GM19467 (cell line): Measurements from ENCODE around the gene DCLRE1A.
A peak's percentile ranks its signal among the peaks of the same experiment; 100 is the strongest.

Experiments used
- ATAC-seq: cut with Tn5 transposase; IDR thresholded peaks from one replicate; pipeline ENCODE4 v1.9.1; 2021; ENCODE audit warnings: mild to moderate bottlenecking, moderate library complexity; ENCODE audit not compliant: unreplicated experiment

DCLRE1A gene

DNA sequence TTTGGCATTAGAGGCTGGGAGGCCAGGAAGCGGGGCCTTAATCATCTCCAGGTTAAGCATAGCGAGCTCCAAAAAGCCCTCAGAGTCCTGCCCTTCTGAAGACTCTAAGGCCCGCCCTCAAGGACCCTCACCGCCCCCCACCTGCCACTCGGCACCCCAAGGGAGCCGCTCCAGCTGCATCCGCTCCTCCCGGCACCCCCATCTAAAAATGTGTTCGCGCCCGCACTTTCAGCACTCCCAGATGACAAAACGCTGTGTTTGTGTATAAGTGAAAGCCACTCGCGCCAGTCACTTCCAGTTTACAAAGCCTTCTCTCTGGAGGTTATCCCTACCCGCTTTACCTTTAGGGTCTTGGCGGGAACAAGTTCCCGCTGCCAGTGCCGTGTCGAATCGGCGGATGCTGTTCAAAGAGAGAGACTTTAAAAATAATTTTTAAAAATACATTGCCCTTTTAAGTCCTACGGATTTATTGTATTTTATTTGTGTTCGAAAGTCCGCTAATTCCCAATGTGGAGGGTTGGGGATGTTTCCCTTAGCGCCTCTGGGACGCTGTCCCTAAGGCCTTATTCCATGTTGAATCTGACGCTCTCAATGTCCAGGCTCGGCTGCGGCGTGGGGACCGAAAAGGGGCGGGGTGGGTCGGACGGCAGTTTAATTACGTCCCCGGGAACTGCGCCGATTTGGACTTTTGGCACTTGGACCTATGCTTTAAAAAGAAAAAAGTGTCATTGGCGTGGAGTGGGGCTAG lies at the start of gene DCLRE1A, which contains the start of gene NHLRC2:
DCLRE1A (minus strand) TSS at position 70 of the 748 bp plus-strand sequence. CDS start 900 bp downstream, outside the sequence.
NHLRC2 (plus strand) TSS at position 649 of the 748 bp plus-strand sequence. CDS start 212 bp downstream, outside the sequence.
- ATAC-seq: peak; percentile 38

DNA sequence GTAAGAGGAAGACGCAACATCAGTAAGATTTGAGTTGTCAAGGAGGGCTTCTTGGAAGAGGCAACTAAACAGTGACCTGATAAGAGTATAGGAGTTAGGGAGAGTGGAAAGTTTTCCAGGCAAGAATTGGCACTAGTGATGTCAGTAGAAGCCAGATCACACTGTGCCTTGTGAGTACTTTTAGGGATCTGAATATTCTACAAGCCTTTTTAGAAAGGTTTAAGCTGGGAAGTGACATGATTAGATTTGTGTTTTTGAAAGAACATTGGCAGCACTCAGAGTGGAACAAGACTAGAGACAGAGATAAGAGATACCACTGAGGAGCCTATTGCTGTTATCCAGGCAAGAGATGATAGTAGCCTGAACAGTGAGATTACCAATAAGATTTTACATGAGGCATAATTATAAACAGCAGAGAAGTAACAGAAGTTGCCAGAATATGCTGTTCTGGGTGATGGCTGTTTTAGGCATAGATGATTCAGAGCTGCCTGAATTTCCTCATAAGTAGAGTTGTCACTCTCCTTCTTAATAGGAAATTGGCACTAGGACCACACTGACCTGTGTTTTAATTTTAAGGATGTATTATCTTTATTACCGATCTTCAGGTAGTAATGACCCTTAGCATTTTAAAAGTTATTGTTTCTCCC lies 46.2 kb upstream of the DCLRE1A start:
- no peak for ATAC-seq

DNA sequence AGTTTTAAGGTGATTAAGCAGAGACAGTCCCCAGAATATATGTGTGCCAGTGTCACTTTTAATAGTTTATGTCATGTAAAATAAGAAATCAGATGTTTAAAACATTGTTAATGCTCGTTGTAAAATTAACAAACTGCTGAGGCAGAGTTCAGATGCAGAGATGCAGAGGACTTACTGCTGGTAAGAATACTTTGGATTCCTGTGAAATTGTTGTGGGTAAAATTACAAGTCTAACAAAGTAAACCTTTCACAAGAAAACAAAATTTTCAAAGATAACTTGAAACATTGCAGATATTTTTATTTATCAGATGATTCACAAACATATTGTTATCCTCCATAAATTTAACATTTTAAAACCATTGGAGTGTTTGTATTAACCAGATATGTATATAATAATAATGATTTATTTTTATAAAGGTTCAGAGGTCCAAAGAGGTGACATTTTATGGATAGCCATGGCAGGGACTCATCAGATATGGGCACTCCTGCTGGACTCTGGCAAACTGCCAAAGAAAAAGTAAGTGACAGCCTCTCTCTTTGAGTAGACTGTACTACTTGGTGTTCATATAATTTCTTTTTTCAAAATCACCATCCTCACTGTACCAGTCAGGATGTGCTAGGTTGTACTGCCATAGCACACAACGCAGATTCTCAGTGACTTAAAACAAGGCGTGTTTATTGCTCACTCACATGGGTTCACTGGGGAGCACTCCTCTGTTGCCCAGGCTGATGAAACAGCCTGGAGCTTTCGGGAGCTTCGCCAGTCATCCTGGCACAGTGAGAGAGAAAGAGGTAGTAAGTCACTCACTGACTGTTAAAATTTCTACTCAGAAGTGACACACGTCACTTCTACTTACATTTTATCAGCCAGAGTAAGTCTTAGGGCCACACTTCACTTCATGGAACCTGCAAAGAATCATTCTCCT lies 44.1 kb upstream of the DCLRE1A start:
- ATAC-seq: no peak

DNA sequence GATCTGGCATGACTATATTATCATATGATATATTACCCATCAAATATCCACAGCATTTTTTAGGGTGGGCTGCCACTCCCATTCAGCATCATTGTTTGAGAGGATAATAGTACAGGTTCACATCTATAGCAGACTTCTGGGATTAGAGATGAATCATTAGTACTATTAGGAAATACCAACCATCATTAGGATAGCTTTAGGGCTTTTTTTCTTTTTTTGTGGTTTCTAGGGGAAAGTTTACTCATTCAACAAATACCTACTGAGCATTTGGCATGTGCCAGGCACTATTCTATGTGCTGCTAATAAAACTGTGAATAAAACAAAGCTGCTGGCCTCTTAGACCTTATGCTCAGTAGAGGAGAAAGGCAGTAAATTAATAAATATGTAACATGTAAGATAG lies 41.1 kb upstream of the DCLRE1A start:
- no peak for ATAC-seq

DNA sequence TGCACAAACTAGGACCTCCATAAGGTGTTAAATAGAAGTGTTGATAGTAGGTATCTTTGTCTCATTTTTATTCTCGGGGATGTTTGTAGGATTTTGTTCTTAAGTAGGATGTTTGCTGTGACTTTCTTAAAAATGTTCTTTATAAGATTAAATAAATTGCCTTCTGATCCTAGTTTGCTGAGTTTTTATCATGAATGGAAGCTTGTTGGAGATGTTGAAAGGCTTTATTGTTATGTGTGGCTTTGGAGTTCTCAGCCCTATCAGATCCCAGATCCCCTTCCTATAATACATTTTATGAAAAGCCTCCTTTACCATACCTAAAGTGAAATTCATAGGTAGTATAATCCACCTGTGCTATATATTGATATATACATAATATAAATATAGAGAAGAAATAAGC lies 40.7 kb upstream of the DCLRE1A start:
- ATAC-seq: no peak

DNA sequence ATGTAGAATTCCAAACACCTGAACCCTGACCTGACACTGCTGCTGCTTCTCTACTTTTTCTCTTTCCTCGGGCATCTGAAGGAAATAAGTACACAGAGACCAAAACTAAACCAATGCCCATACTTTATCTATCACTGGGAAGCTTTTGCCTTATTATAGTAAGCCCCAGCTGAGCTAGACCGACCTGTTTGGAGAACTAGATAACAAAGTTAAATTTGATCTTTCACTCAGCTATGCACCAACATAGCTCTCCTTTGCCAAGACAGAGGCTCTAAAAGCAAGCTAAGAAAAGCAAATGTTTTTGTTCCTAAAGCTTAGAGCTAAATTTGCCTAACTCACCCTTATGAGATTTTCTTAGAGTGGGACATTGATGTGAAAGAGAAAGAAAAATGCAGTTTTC lies 39.7 kb upstream of the DCLRE1A start:
- no peak for ATAC-seq

DNA sequence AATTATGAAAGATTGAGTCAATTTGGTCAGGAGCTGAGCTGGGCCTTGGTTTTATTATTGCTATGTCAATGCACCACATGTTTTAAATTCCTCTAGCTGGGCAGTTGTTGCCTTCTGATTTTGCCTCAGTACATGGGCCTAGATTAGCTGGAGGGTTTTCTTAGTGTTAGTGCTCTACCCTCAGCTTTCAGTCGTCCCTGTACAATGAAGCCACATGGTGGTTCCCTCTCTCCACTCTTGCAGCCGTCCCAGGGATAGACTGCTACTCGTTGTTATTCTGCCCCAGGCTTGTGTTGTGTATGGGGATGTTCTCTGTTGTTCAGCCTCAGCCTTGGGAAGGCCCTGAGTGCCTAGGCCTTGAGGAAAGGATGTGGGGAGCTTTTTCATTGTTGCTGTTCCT lies 37.6 kb upstream of the DCLRE1A start:
- no peak for ATAC-seq

DNA sequence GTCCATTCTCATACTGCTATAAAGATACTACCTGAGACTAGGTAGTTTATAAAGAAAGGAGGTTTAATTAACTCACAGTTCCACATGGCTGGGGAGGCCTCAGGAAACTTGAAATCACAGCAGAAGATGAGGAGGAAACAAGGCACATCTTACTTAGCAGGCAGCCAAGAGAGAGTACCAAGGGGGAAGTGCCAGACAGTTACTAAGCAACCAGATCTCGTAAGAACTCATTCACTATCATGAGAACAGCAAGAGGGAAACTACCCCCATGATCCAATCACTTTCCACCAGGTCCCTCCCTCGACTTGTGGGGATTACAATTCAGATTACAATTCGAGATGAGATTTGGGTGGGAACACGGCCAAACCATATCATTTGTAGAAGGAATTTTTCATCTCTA lies 36.9 kb upstream of the DCLRE1A start:
- no peak for ATAC-seq

DNA sequence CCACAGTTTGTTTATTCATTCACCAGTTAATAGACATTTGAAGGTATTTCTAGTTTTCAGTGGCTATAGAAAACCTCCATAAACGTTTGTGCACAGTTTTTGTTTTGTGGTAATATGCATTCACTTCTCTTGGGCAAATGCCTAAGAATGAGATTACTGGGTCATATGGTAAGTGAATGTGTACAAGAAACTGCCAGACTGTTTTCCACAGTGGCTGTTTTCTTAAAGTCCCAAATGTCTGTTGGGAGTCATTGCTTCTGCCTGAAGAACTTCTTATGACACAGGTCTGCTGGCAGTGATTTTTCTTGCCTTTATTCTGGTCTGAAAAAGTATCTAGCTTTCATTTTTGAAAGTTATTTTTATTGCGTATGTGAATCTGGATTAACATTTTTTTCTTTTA lies 36.0 kb upstream of the DCLRE1A start:
- no peak for ATAC-seq

DNA sequence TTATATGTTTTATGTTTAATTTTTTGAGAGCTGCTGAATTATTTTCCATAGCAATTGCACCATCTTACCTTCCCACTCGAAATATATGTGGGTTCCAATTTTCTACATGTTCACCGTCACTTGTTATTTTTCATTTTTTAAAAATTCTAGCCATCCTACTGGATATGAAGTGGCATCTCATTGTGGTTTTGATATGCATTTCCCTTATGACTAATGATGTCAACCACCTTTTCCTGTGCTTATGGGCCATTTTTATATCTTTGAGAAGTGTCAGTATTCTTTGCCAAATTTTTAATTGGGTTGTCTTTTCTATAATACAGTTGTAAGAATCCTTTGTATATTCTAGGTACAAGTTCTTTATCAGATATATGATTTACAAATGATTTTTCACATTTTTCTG lies 28.4 kb upstream of the DCLRE1A start:
- no peak for ATAC-seq

DNA sequence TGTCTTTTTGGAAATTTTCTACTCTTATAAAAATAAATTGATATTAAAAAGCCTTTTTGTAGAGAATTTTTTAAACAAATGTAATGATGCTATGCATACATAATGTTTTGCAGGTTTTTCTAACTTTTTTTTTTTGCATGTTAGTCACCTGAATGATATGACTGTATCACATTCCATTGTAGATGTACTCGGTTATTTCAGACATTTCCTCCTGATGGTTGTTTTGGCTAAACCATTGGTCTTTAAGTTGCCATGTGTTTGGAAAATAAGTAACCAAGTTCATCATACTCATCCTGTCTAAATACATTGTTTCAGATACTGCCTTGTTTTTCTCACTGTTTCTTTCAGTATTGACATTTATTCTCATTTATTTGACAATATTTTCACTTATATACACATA lies 26.4 kb upstream of the DCLRE1A start:
- no peak for ATAC-seq

DNA sequence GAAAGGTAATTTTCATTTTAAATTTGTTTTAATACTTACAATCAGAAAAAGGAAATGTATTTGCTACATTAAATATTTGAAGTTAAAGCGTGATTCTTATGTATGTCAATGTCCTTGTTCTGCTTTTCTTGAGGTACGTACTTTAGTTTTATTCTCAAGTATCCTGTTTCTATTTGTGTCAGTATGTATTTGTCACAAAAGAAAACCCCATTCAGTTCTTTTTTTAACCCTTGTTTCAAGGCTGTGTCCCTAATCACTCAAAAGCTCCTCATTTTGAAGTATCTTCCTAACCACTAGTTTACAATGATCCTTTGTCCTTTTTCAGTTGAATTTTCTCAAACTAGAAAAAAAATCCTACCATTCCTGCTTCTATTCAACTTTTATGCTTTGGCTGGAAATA lies 25.8 kb upstream of the DCLRE1A start:
- ATAC-seq: peak; percentile 70

DNA sequence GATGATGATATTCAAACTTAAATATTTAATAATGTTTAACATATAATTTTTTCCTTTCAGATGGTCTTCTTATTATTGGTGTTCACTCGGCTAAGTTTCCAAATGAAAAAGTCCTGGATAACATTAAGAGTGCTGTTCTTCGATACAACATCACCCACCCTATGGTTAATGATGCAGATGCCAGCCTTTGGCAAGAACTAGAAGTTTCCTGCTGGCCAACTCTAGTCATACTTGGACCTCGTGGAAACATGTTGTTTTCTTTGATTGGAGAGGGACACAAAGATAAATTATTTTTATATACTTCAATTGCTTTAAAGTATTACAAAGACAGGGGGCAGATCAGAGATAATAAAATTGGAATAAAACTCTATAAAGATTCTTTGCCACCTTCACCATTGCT lies 22.6 kb upstream of the DCLRE1A start:
- ATAC-seq: no peak

DNA sequence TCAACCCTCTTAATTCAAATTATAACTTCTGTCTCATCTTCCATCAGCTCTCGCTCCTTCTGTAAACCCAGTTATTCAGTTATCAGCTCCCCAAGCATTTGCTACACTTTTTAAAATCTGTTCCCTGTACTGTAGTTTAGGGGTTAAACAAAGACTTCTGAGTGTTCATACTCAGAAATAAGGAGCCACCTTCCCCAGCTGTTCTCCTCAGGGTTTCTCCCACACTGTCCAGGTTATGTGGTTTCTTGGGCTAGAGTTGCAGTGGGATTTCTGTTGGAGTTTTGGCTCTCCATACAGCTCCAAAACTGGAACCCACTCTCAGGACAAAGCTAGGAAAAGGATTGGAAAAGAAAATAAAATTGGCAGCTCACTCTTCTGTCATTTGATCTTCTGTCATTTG lies 21.3 kb upstream of the DCLRE1A start:
- ATAC-seq: no peak

DNA sequence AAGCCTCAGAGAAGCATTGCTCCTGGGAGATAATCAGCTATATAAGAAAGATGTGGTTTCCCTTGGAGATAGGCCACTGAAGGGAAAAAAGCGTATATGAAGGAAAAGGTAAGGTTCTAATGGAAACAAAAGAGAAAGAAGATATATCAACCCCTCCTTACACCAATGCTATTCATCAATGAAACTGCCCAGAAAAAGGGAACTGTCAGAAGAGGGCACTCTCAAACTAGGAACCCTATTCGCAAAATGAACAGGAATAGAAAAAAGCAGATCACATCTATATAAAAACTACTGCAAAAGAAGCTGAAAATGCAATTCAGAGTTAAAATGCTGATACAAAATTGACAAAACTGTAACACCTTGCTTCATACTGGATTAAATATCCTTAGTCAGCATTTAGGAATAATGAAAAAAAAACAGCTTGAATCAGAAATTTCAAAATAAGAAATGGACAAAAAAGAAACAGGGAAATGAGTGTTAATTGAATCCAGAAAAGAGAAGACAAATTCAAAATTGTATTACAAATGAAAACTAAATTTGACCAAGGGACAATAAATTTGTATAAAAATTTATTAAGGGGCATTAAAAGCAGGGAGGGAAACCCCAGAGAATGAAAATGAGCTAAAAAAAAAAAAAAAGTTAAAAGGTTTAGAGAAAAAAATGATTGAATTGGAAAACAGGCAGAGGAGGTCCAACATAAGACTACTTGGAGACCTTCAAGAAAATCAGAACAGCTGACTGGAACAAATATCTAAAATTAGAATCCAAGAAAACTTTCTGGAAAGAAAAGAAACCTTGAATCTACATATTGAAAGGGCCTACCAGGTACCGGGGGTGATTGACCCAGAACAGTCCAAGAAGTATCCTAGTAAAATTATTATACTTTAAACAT lies 18.5 kb upstream of the DCLRE1A start:
- ATAC-seq: no peak

DNA sequence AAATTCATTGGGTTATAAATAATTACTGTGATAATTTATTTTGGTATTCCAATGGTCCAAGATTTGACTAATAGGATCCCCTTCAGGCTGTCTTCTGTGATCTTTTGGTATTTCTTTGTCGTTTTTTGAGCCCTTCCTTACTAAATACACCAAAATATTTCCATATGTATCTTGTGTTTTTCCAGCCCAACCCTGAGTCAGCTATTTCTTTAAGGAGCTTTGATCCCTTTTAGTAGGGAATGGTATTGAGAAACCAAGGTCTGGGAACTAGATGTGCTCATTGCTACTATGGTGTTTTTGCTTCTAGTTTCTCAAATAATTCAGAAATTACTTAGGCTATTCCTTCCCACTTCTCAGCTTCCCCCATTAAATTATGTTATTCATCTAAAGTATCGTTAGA lies 15.9 kb upstream of the DCLRE1A start:
- no peak for ATAC-seq

DNA sequence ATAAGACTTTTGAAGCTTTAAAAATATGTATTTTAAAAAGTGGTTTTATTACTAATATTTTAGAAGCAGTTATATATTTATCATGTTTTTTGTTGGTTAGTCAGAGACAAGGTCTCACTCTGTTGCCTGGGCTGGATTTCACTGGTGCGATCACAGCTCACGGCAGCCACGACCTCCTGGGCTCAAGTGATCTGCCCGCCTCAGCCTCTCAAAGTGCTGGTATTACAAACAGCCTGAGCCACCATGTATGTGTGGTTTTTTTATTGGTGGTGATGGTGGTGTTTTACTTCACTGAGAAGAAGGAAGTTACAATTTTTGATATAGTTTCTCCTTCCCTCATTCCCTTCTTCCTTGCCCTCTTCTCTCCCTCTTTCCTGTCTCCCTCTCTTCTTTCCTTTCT lies 14.0 kb upstream of the DCLRE1A start:
- ATAC-seq: no peak

DNA sequence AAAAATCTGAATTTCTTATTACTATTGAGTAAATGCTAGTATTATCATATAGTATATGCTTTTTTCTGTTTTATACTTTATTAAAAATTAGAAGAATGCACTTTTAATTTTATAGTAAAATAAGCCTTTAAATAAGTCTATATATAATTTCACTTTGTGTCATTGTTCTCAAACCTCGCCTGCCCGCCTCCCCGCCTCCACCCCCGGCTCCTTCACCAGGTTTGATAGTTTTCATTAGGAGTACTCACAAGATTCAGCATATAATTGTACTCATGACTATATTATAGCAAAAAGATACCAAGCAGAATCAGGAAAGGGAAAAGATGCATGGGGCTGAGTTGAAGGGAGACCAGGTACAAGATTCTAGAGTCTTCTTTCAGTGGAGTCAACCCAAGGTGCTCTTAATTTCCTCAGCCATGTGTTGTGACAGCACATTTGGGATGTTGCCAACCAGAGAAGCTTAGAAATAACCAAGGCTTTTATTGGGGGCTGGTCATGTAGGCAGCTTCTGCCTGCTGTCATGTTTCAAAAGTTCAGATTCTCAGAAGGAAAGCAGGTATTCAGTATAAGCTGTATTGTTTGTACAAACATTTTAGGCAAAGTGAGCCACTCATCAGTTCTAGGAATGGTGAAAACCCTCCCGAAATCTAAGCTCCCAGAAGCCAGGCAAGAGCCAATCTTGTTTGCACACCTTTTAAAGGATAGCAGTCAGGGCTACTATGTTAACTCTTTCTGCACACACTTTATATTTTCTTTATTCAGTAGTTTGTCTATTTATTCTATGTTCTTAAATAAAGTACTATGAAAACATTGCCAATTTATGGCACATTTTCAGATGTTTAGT lies 12.9 kb upstream of the DCLRE1A start:
- no peak for ATAC-seq

DNA sequence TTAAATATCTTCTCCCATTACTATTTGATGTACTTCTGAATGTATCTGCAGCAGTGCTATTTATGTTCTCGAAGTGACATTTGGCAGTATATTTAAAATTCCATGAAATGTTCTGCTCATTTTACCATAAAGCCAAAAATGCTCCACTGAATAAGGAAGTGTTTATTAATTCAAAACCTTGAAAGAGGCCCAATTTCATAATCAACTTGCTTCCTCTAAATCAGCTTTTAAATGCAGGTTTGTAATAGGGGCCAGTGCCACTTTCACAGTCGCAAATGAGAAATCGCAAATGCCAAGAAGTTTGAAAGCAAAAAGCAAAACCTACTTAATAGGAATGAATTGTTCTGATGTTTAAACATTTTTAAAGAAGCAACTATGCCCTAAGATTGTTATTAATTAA lies 12.0 kb upstream of the DCLRE1A start:
- no peak for ATAC-seq

DNA sequence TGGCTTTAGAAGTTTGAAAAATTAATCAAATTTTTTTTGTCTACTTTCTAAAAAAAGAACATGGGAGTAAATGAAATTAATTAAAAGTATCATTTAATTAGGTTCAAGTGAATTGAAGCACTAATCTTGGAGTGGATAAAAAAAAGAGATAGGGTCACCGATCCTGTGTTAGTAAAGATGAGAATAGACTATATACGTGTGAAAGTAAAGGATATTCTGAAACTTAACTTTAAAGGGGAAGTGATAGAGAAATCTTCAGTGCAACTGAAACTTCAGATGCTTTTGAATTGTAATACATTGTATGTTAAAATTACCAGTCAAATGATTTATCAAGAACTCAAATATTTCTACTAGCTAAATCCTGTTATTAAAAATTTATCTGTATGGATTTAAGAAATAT lies 5.4 kb upstream of the DCLRE1A start:
- ATAC-seq: peak; percentile 38
